Fibroblast of pulmonary artery (primary cell): ENCODE data around the gene CCL3.

Experiments
- DNase-seq: peaks from one replicate; pipeline ENCODE4 v3.0.0-alpha.2; 2010; ENCODE audit warnings: low read depth
- H3K4me3 ChIP-seq: replicated peaks from 2 replicates; pipeline ENCODE4 v1.5.1; 2011; ENCODE audit warnings: low read depth, mild to moderate bottlenecking, control low read depth, low read length, moderate library complexity
- TF ChIP-seq, protein P1 (sequence below): IDR thresholded peaks from 2 replicates; pipeline ENCODE4 v1.5.1; 2011; ENCODE audit warnings: mild to moderate bottlenecking, control low read depth, low read length, inconsistent platforms; ENCODE audit errors: missing control alignments

Gene CCL3

DNA sequence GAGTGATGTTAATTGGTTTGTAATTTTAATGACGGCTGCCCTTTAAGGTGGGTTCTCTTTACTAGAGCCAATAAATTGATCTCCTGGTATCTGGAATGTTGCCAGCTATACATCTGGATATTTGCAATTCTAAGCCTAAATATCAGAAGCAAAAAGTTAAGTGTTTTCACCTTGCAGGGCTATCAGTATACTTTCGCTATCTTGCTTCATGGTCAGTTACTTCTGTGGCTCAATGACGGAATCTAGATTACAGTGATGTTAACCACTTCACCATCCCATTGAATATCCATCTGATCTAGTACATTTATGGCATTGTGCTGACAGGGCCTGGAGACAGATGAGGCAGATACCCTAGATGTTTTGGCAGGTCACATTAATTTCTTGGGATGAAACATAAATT lies 42.0 kb upstream of the CCL3 start:
- TF ChIP-seq, protein P1, sequence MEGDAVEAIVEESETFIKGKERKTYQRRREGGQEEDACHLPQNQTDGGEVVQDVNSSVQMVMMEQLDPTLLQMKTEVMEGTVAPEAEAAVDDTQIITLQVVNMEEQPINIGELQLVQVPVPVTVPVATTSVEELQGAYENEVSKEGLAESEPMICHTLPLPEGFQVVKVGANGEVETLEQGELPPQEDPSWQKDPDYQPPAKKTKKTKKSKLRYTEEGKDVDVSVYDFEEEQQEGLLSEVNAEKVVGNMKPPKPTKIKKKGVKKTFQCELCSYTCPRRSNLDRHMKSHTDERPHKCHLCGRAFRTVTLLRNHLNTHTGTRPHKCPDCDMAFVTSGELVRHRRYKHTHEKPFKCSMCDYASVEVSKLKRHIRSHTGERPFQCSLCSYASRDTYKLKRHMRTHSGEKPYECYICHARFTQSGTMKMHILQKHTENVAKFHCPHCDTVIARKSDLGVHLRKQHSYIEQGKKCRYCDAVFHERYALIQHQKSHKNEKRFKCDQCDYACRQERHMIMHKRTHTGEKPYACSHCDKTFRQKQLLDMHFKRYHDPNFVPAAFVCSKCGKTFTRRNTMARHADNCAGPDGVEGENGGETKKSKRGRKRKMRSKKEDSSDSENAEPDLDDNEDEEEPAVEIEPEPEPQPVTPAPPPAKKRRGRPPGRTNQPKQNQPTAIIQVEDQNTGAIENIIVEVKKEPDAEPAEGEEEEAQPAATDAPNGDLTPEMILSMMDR: no peak
- no peak overlapping the region for H3K4me3 ChIP-seq
- DNase-seq: no peak

DNA sequence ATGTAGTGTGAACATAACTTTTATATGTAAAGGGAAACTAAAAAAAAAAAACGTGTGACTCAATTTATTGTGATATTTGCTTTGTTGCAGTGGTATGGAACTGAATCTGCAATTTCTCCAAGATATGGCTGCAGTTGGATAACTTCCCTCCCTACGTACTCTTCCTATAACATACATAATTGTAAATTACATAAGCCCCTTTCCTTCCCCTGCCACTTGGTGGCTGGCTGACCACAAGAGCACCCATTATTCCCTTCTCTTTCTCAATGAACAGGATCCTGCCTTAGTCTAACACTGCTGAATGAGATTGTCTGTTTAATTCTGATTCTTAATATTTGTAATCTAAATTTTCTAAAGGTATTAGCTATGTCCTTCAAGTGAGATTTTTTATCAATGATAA lies 41.5 kb upstream of the CCL3 start:
- no peak for DNase-seq
- TF ChIP-seq, protein P1: peak; percentile 12
- no peak overlapping the region for H3K4me3 ChIP-seq

DNA sequence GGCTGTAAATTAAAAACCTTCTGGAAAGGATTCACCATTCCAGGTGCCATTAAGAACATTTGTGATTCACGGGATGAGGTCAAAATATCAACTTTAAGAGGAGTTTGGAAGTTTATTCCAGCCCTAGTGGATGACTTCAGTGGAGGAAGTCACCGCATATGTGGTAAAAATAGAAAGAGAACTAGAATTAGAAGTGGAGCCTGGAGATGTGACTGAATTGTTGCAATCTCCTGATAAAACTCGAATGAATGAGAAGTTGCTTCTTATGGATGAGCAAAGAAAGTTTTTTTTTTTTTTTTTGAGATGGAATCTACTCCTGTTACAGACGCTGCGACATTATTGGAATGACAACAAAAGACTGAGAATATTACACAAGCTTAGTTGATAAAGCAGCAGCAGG lies 40.4 kb upstream of the CCL3 start:
- no peak overlapping the region for H3K4me3 ChIP-seq
- TF ChIP-seq, protein P1: no peak
- DNase-seq: no peak

DNA sequence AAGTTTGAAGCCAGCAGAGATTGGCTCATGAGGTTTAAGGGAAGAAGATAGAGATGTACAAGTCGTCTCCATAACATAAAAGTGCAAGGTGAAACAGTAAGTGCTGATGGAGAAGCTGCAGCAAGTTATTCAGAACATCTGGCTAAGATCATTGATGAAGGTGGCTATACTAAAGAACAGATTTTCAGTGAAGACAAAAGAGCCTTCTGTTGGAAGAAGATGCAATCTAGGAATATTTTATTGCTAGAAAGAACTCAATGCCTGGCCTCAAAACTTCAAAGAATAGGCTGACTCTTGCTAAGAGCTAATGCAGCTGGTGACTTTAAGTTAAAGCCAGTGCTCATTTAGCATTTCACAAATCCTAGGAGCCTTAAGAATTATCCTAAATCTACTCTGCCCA lies 39.7 kb upstream of the CCL3 start:
- TF ChIP-seq, protein P1: no peak
- H3K4me3 ChIP-seq: no peak overlapping the region
- no peak for DNase-seq

DNA sequence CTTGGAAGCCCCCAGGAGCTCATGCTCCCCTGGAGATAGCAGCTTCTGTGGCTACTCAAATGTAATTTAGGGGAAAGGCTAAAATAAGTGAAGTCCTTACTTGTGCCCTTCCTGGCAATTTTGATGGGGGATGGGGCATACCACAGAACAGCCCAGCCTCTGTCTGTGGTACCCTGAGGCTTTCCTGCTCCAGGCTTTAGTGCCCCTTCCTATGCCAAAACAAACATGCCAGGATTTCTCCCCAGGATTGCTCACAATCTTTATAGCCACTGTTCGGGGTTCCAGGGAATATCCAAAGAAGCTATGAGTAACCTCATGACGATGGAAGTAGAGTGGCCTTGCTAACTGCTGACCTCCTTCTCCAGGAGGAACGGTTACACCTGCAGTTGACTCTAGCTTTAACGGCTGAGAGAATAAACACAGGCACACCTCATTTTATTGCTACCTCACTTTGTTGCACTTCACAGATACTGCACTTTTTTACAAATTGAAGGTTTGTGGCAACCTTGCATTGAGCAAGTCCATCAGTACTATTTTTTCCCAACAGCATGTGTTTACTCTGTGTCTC lies 38.6 kb upstream of the CCL3 start:
- no peak overlapping the region for H3K4me3 ChIP-seq
- DNase-seq: no peak
- TF ChIP-seq, protein P1: no peak

GRCh38 chr17:36127911-36128310 lies 38.0 kb upstream of the CCL3 start:
- H3K4me3 ChIP-seq: no peak overlapping the region
- TF ChIP-seq, protein P1: no peak
- DNase-seq: no peak

DNA sequence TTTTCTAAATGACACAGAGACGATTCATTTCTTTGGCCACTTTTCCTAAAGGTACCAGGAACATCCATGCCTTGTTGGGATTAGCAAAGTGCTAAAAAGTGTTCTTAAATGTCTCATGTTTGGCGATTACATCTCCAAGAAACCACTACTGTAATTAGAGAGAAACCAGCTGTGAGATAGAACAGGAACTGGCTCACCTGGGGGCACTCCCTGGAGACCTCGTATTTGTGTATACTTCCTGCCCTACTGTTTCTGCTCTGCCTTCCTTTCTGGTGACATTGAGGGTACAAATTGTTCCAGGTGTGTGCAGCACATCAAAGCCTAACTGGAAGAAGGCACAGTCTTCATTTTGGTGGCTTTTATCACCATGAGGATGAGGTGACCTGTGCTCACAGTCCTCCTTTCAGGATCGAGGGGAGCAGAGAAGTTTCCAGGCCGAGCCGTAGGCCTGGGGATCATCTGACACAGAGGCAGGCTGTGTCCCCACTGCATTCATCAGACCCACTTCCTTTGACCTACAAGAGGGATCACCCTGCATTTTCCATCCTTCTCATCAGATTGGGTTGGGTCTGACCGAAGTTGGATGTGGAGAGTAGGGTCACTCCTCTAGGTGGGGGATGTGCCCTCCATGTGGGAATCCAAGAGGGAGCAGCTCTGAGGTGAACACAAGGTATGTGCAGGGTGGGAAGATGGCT lies 37.4 kb upstream of the CCL3 start:
- TF ChIP-seq, protein P1: no peak

More for the DNA sequence above, 37.4 kb upstream of the CCL3 start:
- DNase-seq: no peak
- H3K4me3 ChIP-seq: no peak overlapping the region
